Activated CD8-positive, alpha-beta T cell treated with anti-CD3 and anti-CD28 coated beads, Interleukin-2, amount 10 ng/mL, durations not matched to agents 7 days and 5 days (primary cell): ENCODE results near the gene DCAF8. TPM values are rescaled to one million over a fixed set of nuclear protein-coding genes. Genes with fewer than 3 reads are reported as not detected.

Source experiments
- ATAC-seq: fragments of 150-1000 bp; cut with Tn5 transposase; one replicate; pipeline ENCODE4 v1.10.0; 2021; ENCODE audit warnings: moderate library complexity
- CTCF ChIA-PET: fragments of 350-600 bp; sonication (Branson Sonifier 250); formaldehyde crosslinking; loops from one replicate; lab custom pipeline; 2021; ENCODE audit warnings: antibody characterized with exemption; lab: Charles Lee
- POLR2A ChIA-PET: fragments of 350-600 bp; sonication (Branson Sonifier 250); formaldehyde crosslinking; loops from one replicate; lab custom pipeline; 2021; ENCODE audit warnings: antibody characterized with exemption; lab: Charles Lee
- DNase-seq: peaks from one replicate; pipeline ENCODE4 v3.0.0-alpha.2; 2020
- H3K27ac Mint-ChIP-seq: one replicate; pipeline ENCODE4 v1.8.0; 2021; ENCODE audit warnings: mild to moderate bottlenecking, mixed read lengths
- H3K27me3 Mint-ChIP-seq: one replicate; pipeline ENCODE4 v1.8.0; 2021; ENCODE audit warnings: low read depth, mixed read lengths
- H3K36me3 Mint-ChIP-seq: one replicate; pipeline ENCODE4 v1.8.0; 2021; ENCODE audit warnings: low read depth, mixed read lengths
- H3K4me1 Mint-ChIP-seq: one replicate; pipeline ENCODE4 v1.8.0; 2021; ENCODE audit warnings: low read depth, mixed read lengths
- H3K4me3 Mint-ChIP-seq: one replicate; pipeline ENCODE4 v1.8.0; 2021; ENCODE audit warnings: mild to moderate bottlenecking, mixed read lengths
- H3K9me3 Mint-ChIP-seq: one replicate; pipeline ENCODE4 v1.8.0; 2022; ENCODE audit warnings: mixed read lengths; ENCODE audit not compliant: insufficient read depth
- total RNA-seq, 2 experiments: library from RNA; stranded (reverse); gene quantifications; one replicate each; pipeline ENCODE4 v1.2.3, GENCODE V29; 2021

DCAF8 gene
- total RNA-seq, 2 experiments from 2014 or later = 81.9 to 85.9 TPM

- ChIA-PET CTCF (no interaction called here), POLR2A (no interaction called here)
- Mint-ChIP-seq H3K36me3 (no peaks in the 10 kb centered on the region), H3K4me3 (no peak overlapping the region), H3K4me1 (no peaks in the 10 kb centered on the region), H3K9me3 (no peaks in the 10 kb centered on the region), H3K27me3 (peaks cover 7% of the 10 kb centered on the region), H3K27ac (no peak overlapping the region)
- ATAC-seq = no peak
- DNase-seq = no peak
Observed at GRCh38 chr1:160197231-160197630, 65.1 kb downstream of the DCAF8 start.

GRCh38 chr1:160196143-160196542, 66.2 kb downstream of the DCAF8 start:
- no peaks in the 10 kb centered on the region for H3K36me3 Mint-ChIP-seq
- DNase-seq = no peak
- ChIA-PET CTCF (interaction anchor here (0.8 to 1.6 kb wide), 3 partner anchors 56 to 98 kb away, joined by 3 to 10 read pairs (median 7); partner anchors contain the start of gene IGSF8), POLR2A (interaction anchor here (0.6 kb wide), 1 partner anchor 92 kb away, joined by 3 read pairs; no protein-coding TSS in a partner anchor)
- H3K9me3 Mint-ChIP-seq = no peaks in the 10 kb centered on the region
- no peak overlapping the region for H3K4me3 Mint-ChIP-seq
- H3K27me3 Mint-ChIP-seq = peaks cover 7% of the 10 kb centered on the region
- no peaks in the 10 kb centered on the region for H3K4me1 Mint-ChIP-seq
- no peak overlapping the region for H3K27ac Mint-ChIP-seq
- ATAC-seq = no peak

- H3K36me3 Mint-ChIP-seq = no peaks in the 10 kb centered on the region
- H3K4me3 Mint-ChIP-seq = no peak overlapping the region
- H3K4me1 Mint-ChIP-seq = no peaks in the 10 kb centered on the region
- ATAC-seq = no peak
- ChIA-PET CTCF (interaction anchor here (0.9 to 1.6 kb wide), 2 partner anchors 57 to 97 kb away, joined by 3 to 10 read pairs; no protein-coding TSS in a partner anchor), POLR2A (no interaction called here)
- H3K9me3 Mint-ChIP-seq = no peaks in the 10 kb centered on the region
- no peak for DNase-seq
- H3K27me3 Mint-ChIP-seq = peaks cover 6% of the 10 kb centered on the region
- no peak overlapping the region for H3K27ac Mint-ChIP-seq
Observed at GRCh38 chr1:160194737-160195059, 67.7 kb downstream of the DCAF8 start.

GRCh38 chr1:160193832-160194736, 68.3 kb downstream of the DCAF8 start:
- Mint-ChIP-seq H3K4me3 (no peak overlapping the region), H3K27ac (no peak overlapping the region), H3K27me3 (peaks cover 4% of the 10 kb centered on the region), H3K36me3 (no peaks in the 10 kb centered on the region), H3K4me1 (no peaks in the 10 kb centered on the region), H3K9me3 (no peaks in the 10 kb centered on the region)
- ATAC-seq = no peak
- DNase-seq = no peak
- CTCF ChIA-PET = interaction anchor here (0.6 to 5.5 kb wide), 27 partner anchors 10 to 403 kb away, joined by 3 to 68 read pairs (median 4); partner anchors contain the start of genes DCAF8, PEA15 and PEX19
- POLR2A ChIA-PET = no interaction called here

- no peaks in the 10 kb centered on the region for H3K9me3 Mint-ChIP-seq
- CTCF ChIA-PET = interaction anchor here (0.6 to 5.5 kb wide), 28 partner anchors 10 to 404 kb away, joined by 3 to 68 read pairs (median 4); partner anchors contain the start of genes DCAF8, PEA15 and PEX19
- peaks cover 4% of the 10 kb centered on the region for H3K27me3 Mint-ChIP-seq
- no peak overlapping the region for H3K4me3 Mint-ChIP-seq
- DNase-seq (peak; percentile 86), ATAC-seq (peak; percentile 69)
- H3K4me1 Mint-ChIP-seq = no peaks in the 10 kb centered on the region
- H3K27ac Mint-ChIP-seq = no peak overlapping the region
- H3K36me3 Mint-ChIP-seq = no peaks in the 10 kb centered on the region
- POLR2A ChIA-PET = no interaction called here
Observed at GRCh38 chr1:160193091-160193819, 69.1 kb downstream of the DCAF8 start.

- ChIA-PET CTCF (interaction anchor here (0.8 to 5.5 kb wide), 11 partner anchors 12 to 405 kb away, joined by 3 to 68 read pairs (median 5); partner anchors contain the start of genes DCAF8 and PEA15), POLR2A (no interaction called here)
- Mint-ChIP-seq H3K9me3 (no peaks in the 10 kb centered on the region), H3K4me1 (no peaks in the 10 kb centered on the region), H3K36me3 (no peaks in the 10 kb centered on the region), H3K27ac (no peak overlapping the region), H3K27me3 (peaks cover 4% of the 10 kb centered on the region), H3K4me3 (no peak overlapping the region)
- DNase-seq (no peak), ATAC-seq (no peak)
Observed at GRCh38 chr1:160192234-160192633, 70.1 kb downstream of the DCAF8 start.

- Mint-ChIP-seq H3K9me3 (no peaks in the 10 kb centered on the region), H3K4me1 (no peaks in the 10 kb centered on the region), H3K27ac (no peak overlapping the region), H3K36me3 (no peaks in the 10 kb centered on the region), H3K4me3 (no peak overlapping the region), H3K27me3 (peaks cover 4% of the 10 kb centered on the region)
- ATAC-seq (no peak), DNase-seq (no peak)
- ChIA-PET CTCF (interaction anchor here (1.0 to 5.5 kb wide), 10 partner anchors 12 to 406 kb away, joined by 3 to 68 read pairs (median 8); partner anchors contain the start of gene PEA15), POLR2A (no interaction called here)
Observed at GRCh38 chr1:160191756-160192155, 70.6 kb downstream of the DCAF8 start.

- no peaks in the 10 kb centered on the region for H3K4me1 Mint-ChIP-seq
- H3K36me3 Mint-ChIP-seq = no peaks in the 10 kb centered on the region
- no peak for DNase-seq
- POLR2A ChIA-PET = interaction anchor here (0.5 kb wide), 1 partner anchor 872 kb away, joined by 3 read pairs; no protein-coding TSS in a partner anchor
- no peak within 1 kb of the TSS for H3K27ac Mint-ChIP-seq
- no peak within 1 kb of the TSS for H3K4me3 Mint-ChIP-seq
- CTCF ChIA-PET = interaction anchor here (3.5 to 5.5 kb wide), 4 partner anchors 14 to 102 kb away, joined by 17 to 68 read pairs (median 44); partner anchors contain the start of gene PEA15
- peaks cover 9% of the 10 kb centered on the region for H3K27me3 Mint-ChIP-seq
- no peak for ATAC-seq
- H3K9me3 Mint-ChIP-seq = no peaks in the 10 kb centered on the region
Observed at GRCh38 chr1:160189649-160190625, 72.4 kb downstream of the DCAF8 start, which contains the start of gene CASQ1. CASQ1 (plus strand) TSS chr1:160190575; CDS start chr1:160190752, 177 bp downstream.

- H3K27me3 Mint-ChIP-seq = peaks cover 9% of the 10 kb centered on the region
- CTCF ChIA-PET = interaction anchor here (5.5 kb wide), 1 partner anchor 16 kb away, joined by 52 read pairs; the partner anchor contains the start of gene PEA15
Observed at GRCh38 chr1:160188341-160188740, 74.0 kb downstream of the DCAF8 start.

GRCh38 chr1:160187407-160187806, 74.9 kb downstream of the DCAF8 start:
- Mint-ChIP-seq H3K9me3 (no peaks in the 10 kb centered on the region), H3K4me1 (no peaks in the 10 kb centered on the region), H3K27ac (no peak overlapping the region), H3K27me3 (peaks cover 9% of the 10 kb centered on the region), H3K4me3 (no peak overlapping the region), H3K36me3 (no peaks in the 10 kb centered on the region)
- ATAC-seq (no peak), DNase-seq (no peak)
- ChIA-PET POLR2A (interaction anchor here (0.6 kb wide), 1 partner anchor 89 kb away, joined by 3 read pairs; the partner anchor contains the start of gene IGSF8), CTCF (interaction anchor here (1.0 to 1.1 kb wide), 2 partner anchors 86 to 108 kb away, joined by 3 read pairs; no protein-coding TSS in a partner anchor)

More at GRCh38 chr1:160188341-160188740, 74.0 kb downstream of the DCAF8 start:
- Mint-ChIP-seq H3K36me3 (no peaks in the 10 kb centered on the region), H3K4me3 (no peak overlapping the region), H3K9me3 (no peaks in the 10 kb centered on the region), H3K4me1 (no peaks in the 10 kb centered on the region), H3K27ac (no peak overlapping the region)
- ATAC-seq (no peak), DNase-seq (no peak)
- POLR2A ChIA-PET = no interaction called here
